SH-SY5Y (cell line): Measurements from ENCODE around the gene CACNA2D4.

Experiments
- GATA2 ChIP-seq: IDR thresholded peaks from 2 replicates; pipeline ENCODE4 v1.6.1; 2011; ENCODE audit warnings: mild to moderate bottlenecking, low read depth, low read length
- GATA3 ChIP-seq: IDR thresholded peaks from 2 replicates; pipeline ENCODE4 v1.6.1; 2011; ENCODE audit warnings: low read depth, mild to moderate bottlenecking, low read length, moderate library complexity

- TF ChIP-seq GATA3: no peak
- TF ChIP-seq GATA2: no peak
These were observed 32.7 kb downstream of the CACNA2D4 start for GRCh38 chr12:1885599-1886245.
